GM12865 (cell line): ENCODE measurements around the gene SPATA33.
A peak's percentile ranks its signal among the peaks of the same experiment; 100 is the strongest.

Experiments used
- DNase-seq: peaks from one replicate; pipeline ENCODE4 v3.0.0; 2010; ENCODE audit warnings: low read depth
- H3K4me3 ChIP-seq: 2 replicates; pipeline ENCODE4 v1.5.1; 2011; ENCODE audit warnings: mild to moderate bottlenecking, low read depth, low read length, control low read depth
- TF ChIP-seq, protein P1 (sequence below): IDR thresholded peaks from 2 replicates; pipeline ENCODE4 v1.5.1; 2011; ENCODE audit warnings: low read length, control low read depth, low read depth, inconsistent platforms; ENCODE audit not compliant: insufficient read depth; ENCODE audit errors: missing control alignments

The SPATA33 gene

DNA sequence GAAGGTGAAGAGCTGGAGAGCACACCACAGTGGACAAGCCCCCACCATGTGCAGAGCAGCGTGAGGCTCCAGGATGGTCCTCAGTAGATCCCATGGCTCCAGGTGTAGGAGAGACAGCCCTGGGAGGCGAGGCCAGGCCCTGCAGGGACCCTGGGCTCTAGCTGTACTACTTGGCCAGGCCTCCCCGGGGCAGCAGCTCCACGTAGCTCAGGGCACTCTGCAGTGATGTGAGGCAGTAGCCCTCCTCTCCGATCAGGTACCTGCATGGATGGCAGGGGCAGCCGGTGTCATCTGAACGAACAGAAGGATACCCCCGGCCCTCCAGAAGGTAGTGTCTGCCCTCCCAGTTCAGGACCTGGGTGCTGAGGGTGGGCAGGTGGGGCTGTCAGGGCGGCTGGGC lies 50.1 kb downstream of the SPATA33 start:
- H3K4me3 ChIP-seq: no peak overlapping the region
- TF ChIP-seq, protein P1, sequence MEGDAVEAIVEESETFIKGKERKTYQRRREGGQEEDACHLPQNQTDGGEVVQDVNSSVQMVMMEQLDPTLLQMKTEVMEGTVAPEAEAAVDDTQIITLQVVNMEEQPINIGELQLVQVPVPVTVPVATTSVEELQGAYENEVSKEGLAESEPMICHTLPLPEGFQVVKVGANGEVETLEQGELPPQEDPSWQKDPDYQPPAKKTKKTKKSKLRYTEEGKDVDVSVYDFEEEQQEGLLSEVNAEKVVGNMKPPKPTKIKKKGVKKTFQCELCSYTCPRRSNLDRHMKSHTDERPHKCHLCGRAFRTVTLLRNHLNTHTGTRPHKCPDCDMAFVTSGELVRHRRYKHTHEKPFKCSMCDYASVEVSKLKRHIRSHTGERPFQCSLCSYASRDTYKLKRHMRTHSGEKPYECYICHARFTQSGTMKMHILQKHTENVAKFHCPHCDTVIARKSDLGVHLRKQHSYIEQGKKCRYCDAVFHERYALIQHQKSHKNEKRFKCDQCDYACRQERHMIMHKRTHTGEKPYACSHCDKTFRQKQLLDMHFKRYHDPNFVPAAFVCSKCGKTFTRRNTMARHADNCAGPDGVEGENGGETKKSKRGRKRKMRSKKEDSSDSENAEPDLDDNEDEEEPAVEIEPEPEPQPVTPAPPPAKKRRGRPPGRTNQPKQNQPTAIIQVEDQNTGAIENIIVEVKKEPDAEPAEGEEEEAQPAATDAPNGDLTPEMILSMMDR: no peak

DNA sequence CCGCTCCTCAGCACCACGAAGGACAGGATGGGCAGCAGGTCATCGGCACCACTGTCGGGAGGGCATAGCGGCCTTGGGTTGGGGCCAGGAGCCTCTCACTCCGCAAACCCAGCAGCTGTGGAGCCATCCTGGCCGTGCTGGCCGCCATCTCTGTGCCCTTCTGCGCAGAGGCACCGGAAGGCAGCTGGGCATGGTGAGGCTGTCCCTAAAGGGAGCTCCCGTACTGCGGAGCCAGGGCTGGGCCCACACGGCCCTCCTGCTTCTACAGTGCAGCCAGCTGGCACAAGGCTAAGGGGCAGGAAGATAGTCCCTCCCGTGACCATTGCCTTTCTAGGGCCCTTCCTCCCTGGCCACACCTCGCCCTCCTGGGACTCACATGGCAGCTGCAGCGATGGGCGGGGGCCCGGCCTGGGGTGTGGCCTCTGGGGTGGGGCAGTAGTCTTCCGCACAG lies 50.9 kb downstream of the SPATA33 start:
- TF ChIP-seq, protein P1: no peak
- DNase-seq: no peak
- H3K4me3 ChIP-seq: no peak overlapping the region

More for the DNA sequence above, 50.1 kb downstream of the SPATA33 start:
- DNase-seq: peak; percentile 9

DNA sequence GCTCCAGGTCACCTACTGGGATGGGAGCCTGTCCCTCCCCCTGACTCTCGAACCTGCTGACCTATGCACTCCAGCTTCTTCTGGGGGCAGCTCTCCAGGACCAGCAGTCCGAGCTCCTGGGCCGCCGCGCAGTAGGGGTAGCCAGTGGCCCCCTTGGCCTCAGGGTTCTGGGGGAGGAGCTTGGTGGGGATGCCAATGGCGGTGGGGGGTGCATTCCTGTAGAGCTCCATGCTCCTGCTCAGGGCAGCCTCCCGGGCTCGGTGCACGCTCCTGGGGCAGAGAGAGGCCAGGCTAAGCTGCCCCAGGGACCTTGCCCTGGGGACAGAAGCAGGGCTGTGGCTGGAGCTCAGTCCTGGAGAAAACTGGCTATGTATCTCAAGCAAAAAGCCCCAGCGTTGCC lies 51.5 kb downstream of the SPATA33 start:
- DNase-seq: no peak
- no peak overlapping the region for H3K4me3 ChIP-seq
- TF ChIP-seq, protein P1: no peak

DNA sequence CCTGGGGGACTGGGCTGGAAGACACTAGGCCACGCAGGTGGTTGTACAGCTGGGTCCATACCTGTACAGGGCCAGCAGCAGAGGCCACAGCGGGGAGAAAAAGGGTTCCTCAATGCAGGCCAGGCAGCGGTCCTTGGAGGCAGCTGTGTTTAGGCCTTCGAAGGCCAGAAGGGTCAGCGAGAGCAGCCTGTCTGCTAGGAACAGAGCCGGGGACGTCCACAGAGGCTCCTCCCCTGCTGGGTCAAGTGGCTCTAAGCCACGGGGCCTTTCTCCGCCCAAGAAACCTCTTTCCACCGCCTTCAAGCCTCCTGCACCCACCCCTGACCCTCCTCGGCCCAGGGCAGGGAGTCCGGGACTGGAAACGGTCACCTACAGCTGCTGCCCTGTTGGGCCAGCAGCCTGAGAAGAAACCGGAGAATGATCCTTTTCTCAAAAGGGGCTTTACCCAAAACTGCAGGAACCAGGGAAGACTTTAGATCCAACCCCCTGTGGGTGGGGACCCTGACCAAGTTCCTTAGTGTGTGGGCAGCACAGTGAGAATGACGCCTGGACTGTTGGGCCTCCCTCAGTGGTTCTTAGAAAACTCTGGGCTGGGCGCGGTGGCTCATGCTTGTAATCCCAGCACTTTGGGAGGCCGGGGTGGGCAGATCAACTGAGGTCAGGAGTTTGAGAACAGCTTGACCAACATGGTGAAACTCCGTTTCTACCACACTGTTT lies 52.2 kb downstream of the SPATA33 start:
- no peak for DNase-seq
- TF ChIP-seq, protein P1: no peak
- no peak overlapping the region for H3K4me3 ChIP-seq

DNA sequence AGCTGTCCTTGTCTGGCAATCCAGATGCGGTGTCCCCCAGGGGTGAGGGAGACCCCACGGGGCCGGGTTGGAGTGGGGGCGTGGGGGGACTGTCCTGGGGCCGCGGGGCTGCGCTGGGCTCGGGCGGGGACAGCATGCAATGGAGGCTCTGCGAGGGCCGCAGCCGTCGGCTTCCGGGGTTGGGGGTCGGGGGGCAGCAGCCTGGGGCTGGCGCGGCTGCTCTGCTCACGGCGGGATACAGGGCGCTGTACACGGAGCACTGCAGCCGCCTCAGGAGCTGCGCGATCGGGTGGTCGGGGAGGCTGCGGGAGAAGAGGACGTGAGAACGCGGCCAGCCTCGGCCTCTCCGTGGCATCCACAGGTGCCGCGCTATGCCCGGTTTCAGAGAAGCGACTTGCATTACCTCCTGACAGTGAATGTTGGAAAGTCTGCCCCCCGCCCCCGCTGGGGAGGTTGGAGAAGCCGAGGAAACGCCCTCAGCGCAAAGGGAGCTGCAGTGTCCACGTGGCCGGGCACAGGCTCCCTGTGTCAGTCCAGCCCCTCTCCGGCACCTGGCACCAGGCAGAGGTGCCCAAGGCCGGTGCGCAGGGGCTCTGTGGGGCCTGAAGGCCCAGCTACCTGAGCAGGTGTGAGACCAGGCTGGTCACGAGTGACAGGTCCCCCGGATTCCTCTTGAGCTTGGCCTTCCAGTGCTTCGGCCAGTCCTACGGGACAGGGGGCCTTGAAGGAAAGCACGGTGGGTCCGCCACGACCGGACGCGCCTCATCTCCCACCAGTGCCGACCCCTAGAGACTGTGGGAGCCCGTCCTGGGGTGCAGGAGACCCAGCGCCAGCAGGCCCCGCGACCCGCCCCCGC lies 53.3 kb downstream of the SPATA33 start:
- TF ChIP-seq, protein P1: no peak
- H3K4me3 ChIP-seq: no peak overlapping the region
- no peak for DNase-seq

DNA sequence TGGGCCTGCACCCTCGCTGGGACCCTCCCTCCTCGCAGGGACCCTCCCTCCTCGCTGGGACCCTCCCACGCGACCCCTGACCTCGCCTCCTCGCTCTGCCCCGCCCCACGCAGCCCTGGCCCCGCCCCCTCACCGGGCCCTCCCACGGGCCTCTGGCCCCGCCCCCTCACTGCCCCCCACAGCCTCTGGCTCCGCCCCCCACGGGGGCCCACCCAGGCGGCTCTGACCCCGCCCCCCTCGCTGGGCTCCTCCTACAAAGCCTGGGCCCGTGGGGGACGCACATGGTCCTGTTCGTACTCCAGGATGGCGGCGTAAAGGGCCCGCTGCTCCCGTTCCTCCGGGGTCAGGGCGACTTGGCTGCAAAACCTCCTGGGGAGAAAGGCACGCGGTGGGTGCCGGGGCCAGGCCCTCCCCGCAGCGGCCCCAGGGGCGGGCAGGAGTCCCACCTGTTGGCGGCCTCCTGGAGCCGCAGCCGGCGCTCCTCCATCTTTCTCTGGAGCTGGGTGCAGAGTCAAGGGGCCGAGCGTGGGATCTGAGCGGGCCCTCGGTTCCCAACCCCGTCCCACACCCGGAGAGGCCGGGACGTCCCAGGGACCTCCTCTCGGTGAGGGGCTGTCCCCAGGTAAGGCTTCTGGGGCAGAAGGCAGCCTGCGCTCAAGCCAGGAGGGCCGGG lies 54.1 kb downstream of the SPATA33 start:
- TF ChIP-seq, protein P1: no peak
- peak; percentile 91 for DNase-seq
- H3K4me3 ChIP-seq: peak overlapping the region; percentile 84
